ENCODE measurements around the gene SLC35E3. TPM values are rescaled to one million over a fixed set of nuclear protein-coding genes. Genes with fewer than 3 reads are reported as not detected.

The SLC35E3 gene
- polyA plus RNA-seq, 1 of the 3 experiments (the other 2 are of a cell fraction), result 5.7 TPM

DNA sequence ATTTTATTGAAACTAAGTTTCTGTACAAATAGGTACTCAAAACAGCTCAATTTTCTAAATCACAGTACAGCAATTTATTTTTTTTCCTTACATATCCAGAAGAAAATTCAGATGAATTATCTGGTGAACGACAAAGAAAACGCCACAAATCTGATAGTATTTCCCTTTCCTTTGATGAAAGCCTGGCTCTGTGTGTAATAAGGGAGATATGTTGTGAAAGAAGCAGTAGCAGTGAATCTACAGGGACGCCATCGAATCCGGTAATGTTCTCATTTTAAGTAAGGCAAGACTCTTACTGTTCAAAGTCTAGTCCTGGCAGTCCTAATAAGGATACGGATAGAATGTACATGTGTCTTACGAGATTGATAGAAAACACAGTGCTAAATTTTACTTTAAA is 82.7 kb downstream of the SLC35E3 start:
- Histone ChIP-seq H3K4me2 (no peak overlapping the region), H3K9me3 (no peaks in the 10 kb centered on the region), H2AFZ (ENCODE audit: low read depth) (no peak overlapping the region), H3K27me3 (ENCODE audit: insufficient read depth) (no peaks in the 10 kb centered on the region), H3K4me1 (ENCODE audit: control insufficient read depth in 1 of 2, insufficient read depth in 2 of 2, low read depth in 1 of 2, low read length in 1 of 2) (no peaks in the 10 kb centered on the region), H3K27ac (ENCODE audit: low read depth in 2 of 2, low read length in 1 of 2) (peak overlapping the region in 1 of 2 experiments; percentile 31; a peak in 1 of 4 replicates), H3K9me2 (no peaks in the 10 kb centered on the region), H3K4me3 (ENCODE audit: low read depth in 2 of 2, low read length in 1 of 2) (no peak overlapping the region), H4K20me1 (ENCODE audit: insufficient read depth) (peaks cover 94% of the 10 kb centered on the region), H3F3A (replicated peaks; ENCODE audit: insufficient read depth) (peaks cover 75% of the 10 kb centered on the region), H3K36me3 (replicated peaks in 1 of 2; ENCODE audit: control insufficient read depth in 1 of 2, insufficient read depth in 2 of 2, low read length in 1 of 2) (peaks cover 63 to 92% of the 10 kb centered on the region in 2 experiments), H3K9ac (0 out of 2 replicates have a peak overlapping the region, but pooled peaks have one; percentile 2), H3K79me2 (ENCODE audit: insufficient read depth) (peaks cover 76% of the 10 kb centered on the region)
- ChIA-PET POLR2A (no interaction called here), CTCF (interaction anchor here (1.0 kb wide), 2 partner anchors 12 to 16 kb away, joined by 3 to 4 read pairs; no protein-coding TSS in a partner anchor)
- DNase-seq, result no peak
- TF ChIP-seq NRF1 (IDR thresholded peaks at IDR 0.05; ENCODE audit: low read depth, low read length) (no peak), ELF1 (IDR thresholded peaks at IDR 0.05) (no peak), EP300 (IDR thresholded peaks at IDR 0.05; ENCODE audit: borderline replicate concordance in 1 of 2, low read depth in 1 of 2, low read length in 1 of 2) (no peak), SMC3 (IDR thresholded peaks at IDR 0.05; ENCODE audit: low read depth, low read length) (no peak), MXI1 (IDR thresholded peaks at IDR 0.05; ENCODE audit: low read depth, low read length) (no peak), FOSL2 (IDR thresholded peaks at IDR 0.05; ENCODE audit: borderline replicate concordance, low read depth) (no peak), NFIC (IDR thresholded peaks at IDR 0.05; ENCODE audit: borderline replicate concordance) (no peak), SIN3A (IDR thresholded peaks at IDR 0.05; ENCODE audit: borderline replicate concordance, low read depth, low read length) (no peak), EZH2phosphoT487 (IDR thresholded peaks at IDR 0.05; ENCODE audit: borderline replicate concordance, low read depth) (no peak), POLR2AphosphoS5 (IDR thresholded peaks at IDR 0.05; ENCODE audit: low read depth, low read length) (no peak), GATA2 (CRISPR knock-in tag; IDR thresholded peaks at IDR 0.05) (no peak)
- TF ChIP-seq, protein P1, sequence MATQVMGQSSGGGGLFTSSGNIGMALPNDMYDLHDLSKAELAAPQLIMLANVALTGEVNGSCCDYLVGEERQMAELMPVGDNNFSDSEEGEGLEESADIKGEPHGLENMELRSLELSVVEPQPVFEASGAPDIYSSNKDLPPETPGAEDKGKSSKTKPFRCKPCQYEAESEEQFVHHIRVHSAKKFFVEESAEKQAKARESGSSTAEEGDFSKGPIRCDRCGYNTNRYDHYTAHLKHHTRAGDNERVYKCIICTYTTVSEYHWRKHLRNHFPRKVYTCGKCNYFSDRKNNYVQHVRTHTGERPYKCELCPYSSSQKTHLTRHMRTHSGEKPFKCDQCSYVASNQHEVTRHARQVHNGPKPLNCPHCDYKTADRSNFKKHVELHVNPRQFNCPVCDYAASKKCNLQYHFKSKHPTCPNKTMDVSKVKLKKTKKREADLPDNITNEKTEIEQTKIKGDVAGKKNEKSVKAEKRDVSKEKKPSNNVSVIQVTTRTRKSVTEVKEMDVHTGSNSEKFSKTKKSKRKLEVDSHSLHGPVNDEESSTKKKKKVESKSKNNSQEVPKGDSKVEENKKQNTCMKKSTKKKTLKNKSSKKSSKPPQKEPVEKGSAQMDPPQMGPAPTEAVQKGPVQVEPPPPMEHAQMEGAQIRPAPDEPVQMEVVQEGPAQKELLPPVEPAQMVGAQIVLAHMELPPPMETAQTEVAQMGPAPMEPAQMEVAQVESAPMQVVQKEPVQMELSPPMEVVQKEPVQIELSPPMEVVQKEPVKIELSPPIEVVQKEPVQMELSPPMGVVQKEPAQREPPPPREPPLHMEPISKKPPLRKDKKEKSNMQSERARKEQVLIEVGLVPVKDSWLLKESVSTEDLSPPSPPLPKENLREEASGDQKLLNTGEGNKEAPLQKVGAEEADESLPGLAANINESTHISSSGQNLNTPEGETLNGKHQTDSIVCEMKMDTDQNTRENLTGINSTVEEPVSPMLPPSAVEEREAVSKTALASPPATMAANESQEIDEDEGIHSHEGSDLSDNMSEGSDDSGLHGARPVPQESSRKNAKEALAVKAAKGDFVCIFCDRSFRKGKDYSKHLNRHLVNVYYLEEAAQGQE (IDR thresholded peaks at IDR 0.05; ENCODE audit: low read depth, low read length), result no peak
- TF ChIP-seq, protein P2, sequence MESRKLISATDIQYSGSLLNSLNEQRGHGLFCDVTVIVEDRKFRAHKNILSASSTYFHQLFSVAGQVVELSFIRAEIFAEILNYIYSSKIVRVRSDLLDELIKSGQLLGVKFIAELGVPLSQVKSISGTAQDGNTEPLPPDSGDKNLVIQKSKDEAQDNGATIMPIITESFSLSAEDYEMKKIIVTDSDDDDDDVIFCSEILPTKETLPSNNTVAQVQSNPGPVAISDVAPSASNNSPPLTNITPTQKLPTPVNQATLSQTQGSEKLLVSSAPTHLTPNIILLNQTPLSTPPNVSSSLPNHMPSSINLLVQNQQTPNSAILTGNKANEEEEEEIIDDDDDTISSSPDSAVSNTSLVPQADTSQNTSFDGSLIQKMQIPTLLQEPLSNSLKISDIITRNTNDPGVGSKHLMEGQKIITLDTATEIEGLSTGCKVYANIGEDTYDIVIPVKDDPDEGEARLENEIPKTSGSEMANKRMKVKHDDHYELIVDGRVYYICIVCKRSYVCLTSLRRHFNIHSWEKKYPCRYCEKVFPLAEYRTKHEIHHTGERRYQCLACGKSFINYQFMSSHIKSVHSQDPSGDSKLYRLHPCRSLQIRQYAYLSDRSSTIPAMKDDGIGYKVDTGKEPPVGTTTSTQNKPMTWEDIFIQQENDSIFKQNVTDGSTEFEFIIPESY (IDR thresholded peaks at IDR 0.05; ENCODE audit: borderline replicate concordance, low read depth), result no peak
- TF ChIP-seq, protein P3, sequence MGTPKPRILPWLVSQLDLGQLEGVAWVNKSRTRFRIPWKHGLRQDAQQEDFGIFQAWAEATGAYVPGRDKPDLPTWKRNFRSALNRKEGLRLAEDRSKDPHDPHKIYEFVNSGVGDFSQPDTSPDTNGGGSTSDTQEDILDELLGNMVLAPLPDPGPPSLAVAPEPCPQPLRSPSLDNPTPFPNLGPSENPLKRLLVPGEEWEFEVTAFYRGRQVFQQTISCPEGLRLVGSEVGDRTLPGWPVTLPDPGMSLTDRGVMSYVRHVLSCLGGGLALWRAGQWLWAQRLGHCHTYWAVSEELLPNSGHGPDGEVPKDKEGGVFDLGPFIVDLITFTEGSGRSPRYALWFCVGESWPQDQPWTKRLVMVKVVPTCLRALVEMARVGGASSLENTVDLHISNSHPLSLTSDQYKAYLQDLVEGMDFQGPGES (IDR thresholded peaks at IDR 0.05; ENCODE audit: low read depth, low read length), result no peak
- TF ChIP-seq, protein P4, sequence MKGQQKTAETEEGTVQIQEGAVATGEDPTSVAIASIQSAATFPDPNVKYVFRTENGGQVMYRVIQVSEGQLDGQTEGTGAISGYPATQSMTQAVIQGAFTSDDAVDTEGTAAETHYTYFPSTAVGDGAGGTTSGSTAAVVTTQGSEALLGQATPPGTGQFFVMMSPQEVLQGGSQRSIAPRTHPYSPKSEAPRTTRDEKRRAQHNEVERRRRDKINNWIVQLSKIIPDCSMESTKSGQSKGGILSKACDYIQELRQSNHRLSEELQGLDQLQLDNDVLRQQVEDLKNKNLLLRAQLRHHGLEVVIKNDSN (IDR thresholded peaks at IDR 0.05; ENCODE audit: borderline replicate concordance, low read depth), result no peak
- TF ChIP-seq, protein P5, sequence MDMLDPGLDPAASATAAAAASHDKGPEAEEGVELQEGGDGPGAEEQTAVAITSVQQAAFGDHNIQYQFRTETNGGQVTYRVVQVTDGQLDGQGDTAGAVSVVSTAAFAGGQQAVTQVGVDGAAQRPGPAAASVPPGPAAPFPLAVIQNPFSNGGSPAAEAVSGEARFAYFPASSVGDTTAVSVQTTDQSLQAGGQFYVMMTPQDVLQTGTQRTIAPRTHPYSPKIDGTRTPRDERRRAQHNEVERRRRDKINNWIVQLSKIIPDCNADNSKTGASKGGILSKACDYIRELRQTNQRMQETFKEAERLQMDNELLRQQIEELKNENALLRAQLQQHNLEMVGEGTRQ (IDR thresholded peaks at IDR 0.05; ENCODE audit: borderline replicate concordance, low read depth, low read length), result no peak
- 96% methylated on average over 7 of the region's 7 CpGs for WGBS (ENCODE audit: low lambda C conversion rate)
